ENCODE data around the gene HOXA9. TPM values are rescaled to one million over a fixed set of nuclear protein-coding genes. Genes with fewer than 3 reads are reported as not detected.

The HOXA9 gene
- total and polyA plus RNA-seq, 10 donors: 0.46 to 3.0 (median 0.98) TPM

- no peaks in the 10 kb centered on the region for H3K36me3 ChIP-seq
- peaks cover 0 to 45% (median 21%) of the 10 kb centered on the region in 6 donors for H3K4me1 ChIP-seq
- TF ChIP-seq POLR2A (IDR thresholded peaks at IDR 0.05): no peak
- no peak for TF ChIP-seq POLR2AphosphoS5 (IDR thresholded peaks at IDR 0.05)
- TF ChIP-seq CTCF (IDR thresholded peaks at IDR 0.05 in 8 of 11, conservative IDR thresholded peaks at IDR 0.05 in 3 of 11): no peak
- intact Hi-C loops (cut with DNase I; ENCODE audit: low total_unique reads): no loop called here
- WGBS, 5 donors: 48 to 63% (median 54%) methylated on average over 12 of the region's 12 CpGs
- no peaks in the 10 kb centered on the region for H3K9me3 ChIP-seq
- H3K27ac ChIP-seq: peak overlapping the region; percentile 61 to 94 (median 91)
- no peak for DNase-seq
- peaks cover 0 to 27% (median 0%) of the 10 kb centered on the region in 7 donors for H3K27me3 ChIP-seq (replicated peaks in 1 of 7)
- H3K4me3 ChIP-seq: peak overlapping the region; percentile 48 to 87 (median 58)
These were observed 33.9 kb downstream of the HOXA9 start for GRCh38 chr7:27131390-27131819.

GRCh38 chr7:27130540-27131389 is 34.6 kb downstream of the HOXA9 start, which contains the start of gene HOXA4:
HOXA4 (minus strand) TSS chr7:27130757; CDS start chr7:27130733, 24 bp downstream.
- DNase-seq: peak; percentile 91
- Histone ChIP-seq H3K27ac (peak within 1 kb of the TSS; percentile 78 to 94 (median 91)), H3K9me3 (no peaks in the 10 kb centered on the region), H3K27me3 (replicated peaks in 1 of 7) (peaks cover 0 to 20% (median 0%) of the 10 kb centered on the region in 7 donors), H3K36me3 (no peaks in the 10 kb centered on the region), H3K4me3 (peak within 1 kb of the TSS; percentile 48 to 87 (median 58)), H3K4me1 (peaks cover 0 to 39% (median 16%) of the 10 kb centered on the region in 6 donors)
- intact Hi-C loops (cut with DNase I; ENCODE audit: low total_unique reads): no loop called here
- no peak for TF ChIP-seq CTCF (IDR thresholded peaks at IDR 0.05 in 8 of 11, conservative IDR thresholded peaks at IDR 0.05 in 3 of 11)
- peak; percentile 90 to 94 (median 91) for TF ChIP-seq POLR2AphosphoS5 (IDR thresholded peaks at IDR 0.05)
- TF ChIP-seq POLR2A (IDR thresholded peaks at IDR 0.05): peak in 1 of 3 donors; percentile 70
- WGBS, 5 donors: 17 to 58% (median 22%) methylated on average over 55 to 67 of the region's 67 CpGs

GRCh38 chr7:27129729-27130539 is 35.4 kb downstream of the HOXA9 start:
- Histone ChIP-seq H3K9me3 (no peaks in the 10 kb centered on the region), H3K4me3 (peak overlapping the region; percentile 48 to 87 (median 58)), H3K4me1 (peaks cover 0 to 31% (median 12%) of the 10 kb centered on the region in 6 donors), H3K27me3 (replicated peaks in 1 of 7) (peaks cover 0 to 14% (median 0%) of the 10 kb centered on the region in 7 donors), H3K27ac (peak overlapping the region; percentile 78 to 94 (median 91)), H3K36me3 (no peaks in the 10 kb centered on the region)
- TF ChIP-seq POLR2A (IDR thresholded peaks at IDR 0.05): no peak
- peak in 2 of 3 donors; percentile 34 to 43 for TF ChIP-seq POLR2AphosphoS5 (IDR thresholded peaks at IDR 0.05)
- peak in 3 of 11 experiments; percentile 11 to 24 (median 23) for TF ChIP-seq CTCF (IDR thresholded peaks at IDR 0.05 in 8 of 11, conservative IDR thresholded peaks at IDR 0.05 in 3 of 11)
- DNase-seq: no peak
- WGBS, 5 donors: 41 to 69% (median 48%) methylated on average over 31 to 72 of the region's 72 CpGs
- intact Hi-C loops (cut with DNase I; ENCODE audit: low total_unique reads): no loop called here
